H1 (cell line): Measurements from ENCODE around the gene BCKDHA. TPM values are rescaled to one million over a fixed set of nuclear protein-coding genes. Genes with fewer than 3 reads are reported as not detected.
"Not testable (repeated sequence)": the region's sequence is repeated elsewhere in the genome, so short reads cannot be mapped to it uniquely, and the experiment has no call there.

Source experiments
- CTCF ChIA-PET: fragments of 300-600 bp; sonication (Branson Sonifier 250); formaldehyde crosslinking; loops from one replicate; lab custom pipeline; 2021; ENCODE audit not compliant: partially characterized antibody; lab: Charles Lee
- POLR2A ChIA-PET: fragments of 300-600 bp; sonication (Branson Sonifier 250); formaldehyde crosslinking; loops from one replicate; lab custom pipeline; 2021; ENCODE audit warnings: inconsistent platforms; ENCODE audit not compliant: partially characterized antibody; lab: Charles Lee
- DNase-seq, 2 experiments: peaks; one replicate each; pipeline versions ENCODE4 v3.0.0 to v3.0.0-alpha.2; 2010 to 2022; ENCODE audit warnings: low spot score in 2 of 2, low read depth in 1 of 2, mixed read lengths in 1 of 2
- FAIRE-seq: peaks from 2 replicates; lab custom pipeline; 2011; peaks lifted over from hg19 to GRCh38; lab: Jason Lieb, UNC
- H2AFZ ChIP-seq: 2 replicates; pipeline ENCODE4 v1.8.1; 2012; ENCODE audit warnings: low read length, inconsistent platforms
- H2AK5ac ChIP-seq: 2 replicates; pipeline ENCODE4 v1.6.1; 2013; ENCODE audit warnings: low read depth, low read length
- H2BK120ac ChIP-seq: replicated peaks from 2 replicates; pipeline ENCODE3; 2013; ENCODE audit warnings: low read depth, low read length, inconsistent platforms
- H2BK12ac ChIP-seq: 2 replicates; pipeline ENCODE4 v1.6.1; 2013; ENCODE audit warnings: low read depth, low read length
- H2BK15ac ChIP-seq: 2 replicates; pipeline ENCODE4 v1.6.1; 2013; ENCODE audit warnings: low read length
- H2BK20ac ChIP-seq: 2 replicates; pipeline ENCODE4 v1.6.1; 2013; ENCODE audit warnings: low read length
- H2BK5ac ChIP-seq: 2 replicates; pipeline ENCODE4 v1.6.1; 2013; ENCODE audit warnings: low read depth, low read length
- H3K14ac ChIP-seq: 2 replicates; pipeline ENCODE4 v1.6.1; 2013; ENCODE audit warnings: inconsistent platforms; ENCODE audit not compliant: insufficient read length
- H3K18ac ChIP-seq: 2 replicates; pipeline ENCODE4 v1.6.1; 2013; ENCODE audit warnings: low read length; ENCODE audit errors: extremely low read depth
- H3K23ac ChIP-seq: 2 replicates; pipeline ENCODE4 v1.6.1; 2013; ENCODE audit warnings: inconsistent platforms; ENCODE audit not compliant: insufficient read length
- H3K23me2 ChIP-seq: 2 replicates; pipeline ENCODE4 v1.6.1; 2013; ENCODE audit warnings: low read depth, low read length
- H3K27ac ChIP-seq: 2 replicates; pipeline ENCODE4 v1.6.1; 2011; ENCODE audit warnings: low read depth, low read length, inconsistent platforms
- H3K27me3 ChIP-seq, 4 experiments: replicated peaks in 1 of 4; 1 replicate in 1 of 4; 2 replicates in 3 of 4; pipeline versions ENCODE4 v1.6.1 to v1.8.1; 2011 to 2013; ENCODE audit warnings: low read length in 3 of 4, mild to moderate bottlenecking in 3 of 4, inconsistent platforms in 2 of 4, mixed read lengths in 2 of 4, moderate library complexity in 1 of 4; ENCODE audit not compliant: control insufficient read depth in 3 of 4, insufficient read depth in 3 of 4; ENCODE audit errors: extremely low read depth in 1 of 4
- H3K36me3 ChIP-seq, 4 experiments: 2 replicates each; pipeline versions ENCODE4 v1.6.1 to v1.8.1; 2011 to 2013; ENCODE audit warnings: mild to moderate bottlenecking in 4 of 4, low read length in 3 of 4, moderate library complexity in 2 of 4, control low read depth in 1 of 4, inconsistent platforms in 1 of 4; ENCODE audit not compliant: insufficient read depth in 4 of 4, control insufficient read depth in 2 of 4
- H3K4ac ChIP-seq: replicated peaks from 2 replicates; pipeline ENCODE3; 2013; ENCODE audit warnings: low read length, low read depth, mixed read lengths, inconsistent platforms; ENCODE audit not compliant: insufficient read length
- H3K4me1 ChIP-seq, 4 experiments: replicated peaks in 1 of 4; 1 replicate in 1 of 4; 2 replicates in 3 of 4; pipeline versions ENCODE4 v1.6.1 to v1.8.1; 2011 to 2013; ENCODE audit warnings: low read length in 3 of 4, inconsistent platforms in 2 of 4, mixed read lengths in 1 of 4; ENCODE audit not compliant: insufficient read depth in 4 of 4, control insufficient read depth in 3 of 4
- H3K4me2 ChIP-seq, 2 experiments: 2 replicates each; pipeline versions ENCODE4 v1.6.1 to v1.8.1; 2011 to 2013; ENCODE audit warnings: low read depth in 2 of 2, low read length in 2 of 2, control low read depth in 1 of 2, inconsistent platforms in 1 of 2, mild to moderate bottlenecking in 1 of 2; ENCODE audit not compliant: insufficient read depth in 1 of 2
- H3K4me3 ChIP-seq, 4 experiments: fragments of 200-600, 300-600 bp in 1 of 4; sonication (generic), shearing (Covaris generic), sonication (Bioruptor Twin) in 1 of 4; 2 replicates each; pipeline versions ENCODE4 v1.5.1 to v1.8.1; 2011 to 2016; ENCODE audit warnings: low read length in 4 of 4, low read depth in 3 of 4, control low read depth in 2 of 4, inconsistent platforms in 2 of 4, mild to moderate bottlenecking in 2 of 4, mixed read lengths in 1 of 4, moderate library complexity in 1 of 4; ENCODE audit not compliant: insufficient read depth in 2 of 4; ENCODE audit errors: extremely low read depth in 1 of 4
- H3K56ac ChIP-seq: replicated peaks from 2 replicates; pipeline ENCODE3; 2013; ENCODE audit warnings: low read depth, mild to moderate bottlenecking, mixed read lengths, low read length, inconsistent platforms; ENCODE audit not compliant: insufficient read length
- H3K79me1 ChIP-seq: 2 replicates; pipeline ENCODE4 v1.6.1; 2013; ENCODE audit warnings: low read depth, low read length, control low read depth
- H3K79me2 ChIP-seq, 2 experiments: 2 replicates each; pipeline versions ENCODE4 v1.6.1 to v1.8.1; 2012 to 2013; ENCODE audit warnings: low read length in 2 of 2, mild to moderate bottlenecking in 2 of 2, inconsistent platforms in 1 of 2; ENCODE audit not compliant: insufficient read depth in 2 of 2, control insufficient read depth in 1 of 2
- H3K9ac ChIP-seq, 4 experiments: replicated peaks in 1 of 4; 1 replicate in 1 of 4; 2 replicates in 3 of 4; pipeline versions ENCODE4 v1.6.1 to v1.8.1; 2011 to 2013; ENCODE audit warnings: low read depth in 3 of 4, low read length in 3 of 4, control low read depth in 2 of 4, mild to moderate bottlenecking in 2 of 4, moderate library complexity in 2 of 4, inconsistent platforms in 1 of 4; ENCODE audit errors: extremely low read depth in 1 of 4
- H3K9me3 ChIP-seq, 2 experiments: 2 replicates each; pipeline versions ENCODE4 v1.6.1 to v1.8.1; 2012 to 2013; ENCODE audit warnings: mild to moderate bottlenecking in 2 of 2, moderate library complexity in 2 of 2, control low read depth in 1 of 2, inconsistent platforms in 1 of 2, low read depth in 1 of 2, low read length in 1 of 2, mixed read lengths in 1 of 2; ENCODE audit not compliant: insufficient read depth in 2 of 2
- H4K20me1 ChIP-seq, 2 experiments: replicated peaks in 1 of 2; 2 replicates each; pipeline versions ENCODE3 to v1.8.1; 2011 to 2013; ENCODE audit warnings: inconsistent platforms in 2 of 2, low read length in 2 of 2, mild to moderate bottlenecking in 1 of 2; ENCODE audit not compliant: insufficient read depth in 2 of 2, control insufficient read depth in 1 of 2
- H4K5ac ChIP-seq: 2 replicates; pipeline ENCODE4 v1.6.1; 2013; ENCODE audit warnings: low read length, low read depth, mixed read lengths, inconsistent platforms; ENCODE audit not compliant: insufficient read length
- H4K8ac ChIP-seq: 2 replicates; pipeline ENCODE4 v1.8.0; 2013; ENCODE audit warnings: mild to moderate bottlenecking, moderate library complexity, low read length, inconsistent platforms; ENCODE audit not compliant: insufficient read depth; ENCODE audit errors: extremely low read depth
- H4K91ac ChIP-seq: replicated peaks from 2 replicates; pipeline ENCODE3; 2013; ENCODE audit warnings: low read length, mixed read lengths, inconsistent platforms; ENCODE audit not compliant: insufficient read length
- WGBS, 2 experiments: shearing (Covaris generic) in 1 of 2; methylation state at CpG; one replicate each; pipeline versions ENCODE4 v1.1.6 to v1.1.7; 2013 to 2015; ENCODE audit warnings: low lambda C conversion rate in 2 of 2, mixed read lengths in 2 of 2, inconsistent platforms in 1 of 2, low coverage in 1 of 2, missing lambda C conversion rate in 1 of 2; ENCODE audit not compliant: insufficient replicate concordance in 2 of 2, insufficient coverage in 1 of 2, insufficient read length in 1 of 2; ENCODE audit errors: extremely low coverage in 1 of 2, missing lambda C conversion rate in 1 of 2; 5-methylcytosine and 5-hydroxymethylcytosine counted together
- polyA plus RNA-seq, 7 experiments: library from polyadenylated mRNA; depleted of rRNA in 3 of 7; stranded (reverse) in 5 of 7; unstranded in 2 of 7; fragments of >200 nt in 5 of 7; fragments of 200-250 nt in 2 of 7; gene quantifications; 1 replicate in 5 of 7; 2 replicates in 1 of 7; 4 replicates in 1 of 7; pipeline versions ENCODE4 v1.2.1 to v1.2.3, GENCODE V29; 2011 to 2013; ENCODE audit warnings: missing spikeins in 2 of 7, mixed read lengths in 2 of 7
- small RNA-seq: library from polyadenylated mRNA; stranded (forward); fragments of <200 nt; extraction: miRNeasy Mini kit (QIAGEN cat#:217004); gene quantifications from one replicate; pipeline ENCODE3, GENCODE V24; 2013; ENCODE audit not compliant: insufficient read depth
- total RNA-seq: library from RNA; stranded (reverse); fragmentation: NEBNext Ultra II Directional; extraction: Animal tissue kit (Norgen Biotek cat#: 25700); gene quantifications from 2 replicates; pipeline ENCODE4 v1.2.1, GENCODE V29; 2021

BCKDHA gene
- total and polyA plus RNA-seq, 2 of the 8 experiments (the other 6 are each of a cell fraction or from before 2014, with no cell fraction given): 14.2 to 69.6 TPM

GRCh38 chr19:41463257-41464256 is 65.9 kb downstream of the BCKDHA start:
- H3K18ac ChIP-seq, H3K9ac ChIP-seq, H3K14ac ChIP-seq, DNase-seq, H4K20me1 ChIP-seq, H2AFZ ChIP-seq, H4K5ac ChIP-seq, H3K4me3 ChIP-seq, CTCF ChIA-PET, H3K36me3 ChIP-seq, H2BK120ac ChIP-seq, H2BK5ac ChIP-seq, H3K4me1 ChIP-seq, H3K56ac ChIP-seq, H2AK5ac ChIP-seq, H4K91ac ChIP-seq, H2BK12ac ChIP-seq, H3K27me3 ChIP-seq, H3K23ac ChIP-seq, H2BK15ac ChIP-seq, H3K79me1 ChIP-seq, H3K4me2 ChIP-seq, H3K23me2 ChIP-seq, H2BK20ac ChIP-seq, H4K8ac ChIP-seq, POLR2A ChIA-PET, H3K79me2 ChIP-seq, H3K4ac ChIP-seq, H3K27ac ChIP-seq: not testable (repeated sequence)
- peaks cover 32 to 47% of the 10 kb centered on the region in 2 experiments for H3K9me3 ChIP-seq
- peak; percentile 52 for FAIRE-seq
- 84% methylated on average over 22 of the region's 22 CpGs; no CpG with 5 or more reads in 1 of the 2 experiments for WGBS, 2 experiments

Small RNA genes within 50 kb of the gene (small RNA-seq; reads per million reads assigned to genes)
- not detected for gene RF00017

Other genes starting within 250 kb of the BCKDHA start
- 245 and 267 TPM in 2 replicates for gene CYP2S1, start 204.6 kb upstream of the BCKDHA start, total RNA-seq
- gene CYP2S1, start 204.6 kb upstream of the BCKDHA start, polyA plus RNA-seq (2011; rRNA removed): 97.9 and 210 TPM in 2 replicates
- gene AXL, start 178.6 kb upstream of the BCKDHA start, total RNA-seq: 51.0 and 53.3 TPM in 2 replicates
- gene AXL, start 178.6 kb upstream of the BCKDHA start, polyA plus RNA-seq (2011; rRNA removed): 35.3 and 62.4 TPM in 2 replicates
- 264 and 268 TPM in 2 replicates for gene HNRNPUL1, start 133.4 kb upstream of the BCKDHA start, total RNA-seq
- gene HNRNPUL1, start 133.4 kb upstream of the BCKDHA start, polyA plus RNA-seq (2011; rRNA removed): 99.5 and 157 TPM in 2 replicates
- gene CCDC97, start 87.6 kb upstream of the BCKDHA start, total RNA-seq: 21.1 and 27.1 TPM in 2 replicates
- 19.8 and 32.6 TPM in 2 replicates for gene CCDC97, start 87.6 kb upstream of the BCKDHA start, polyA plus RNA-seq (2011; rRNA removed)
- gene TGFB1, start 43.9 kb upstream of the BCKDHA start, total RNA-seq: 10.6 and 12.2 TPM in 2 replicates
- gene TGFB1, start 43.9 kb upstream of the BCKDHA start, polyA plus RNA-seq (2011; rRNA removed): 1.7 and 6.5 TPM in 2 replicates
- gene B9D2, start 33.7 kb upstream of the BCKDHA start, total RNA-seq: 4.9 and 5.0 TPM in 2 replicates
- gene B9D2, start 33.7 kb upstream of the BCKDHA start, polyA plus RNA-seq (2011; rRNA removed): 6.3 and 9.0 TPM in 2 replicates
- gene TMEM91, start 21.3 kb upstream of the BCKDHA start, total RNA-seq: 4.2 and 5.3 TPM in 2 replicates
- 7.4 and 12.9 TPM in 2 replicates for gene TMEM91, start 21.3 kb upstream of the BCKDHA start, polyA plus RNA-seq (2011; rRNA removed)
- gene EXOSC5, start 459 bp upstream of the BCKDHA start, total RNA-seq: 56.2 and 66.0 TPM in 2 replicates
- 92.8 and 125 TPM in 2 replicates for gene EXOSC5, start 459 bp upstream of the BCKDHA start, polyA plus RNA-seq (2011; rRNA removed)
- 0.86 and 1.6 TPM in 2 replicates for gene B3GNT8, start 29.6 kb downstream of the BCKDHA start, total RNA-seq
- 0.55 and 0.67 TPM in 2 replicates for gene B3GNT8, start 29.6 kb downstream of the BCKDHA start, polyA plus RNA-seq (2011; rRNA removed)
- gene DMAC2, start 42.1 kb downstream of the BCKDHA start, total RNA-seq: 86.8 and 92.2 TPM in 2 replicates
- gene DMAC2, start 42.1 kb downstream of the BCKDHA start, polyA plus RNA-seq (2011; rRNA removed): 170 and 190 TPM in 2 replicates
- not detected in 2 replicates for gene ERICH4, start 45.3 kb downstream of the BCKDHA start, total RNA-seq
- gene ERICH4, start 45.3 kb downstream of the BCKDHA start, polyA plus RNA-seq (2011; rRNA removed): not detected in 2 replicates
- not detected in 2 replicates for gene CEACAM21, start 178.3 kb downstream of the BCKDHA start, total RNA-seq
- gene CEACAM21, start 178.3 kb downstream of the BCKDHA start, polyA plus RNA-seq (2011; rRNA removed): 0.06 TPM in 1 of 2 replicates, not detected in the other
- gene CEACAM4, start 229.3 kb downstream of the BCKDHA start, total RNA-seq: not detected in 2 replicates
- gene CEACAM4, start 229.3 kb downstream of the BCKDHA start, polyA plus RNA-seq (2011; rRNA removed): not detected in 2 replicates